ENCODE data around the gene RELCH.
A peak's percentile ranks its signal among the peaks of the same experiment; 100 is the strongest.

Gene RELCH

GRCh38 chr18:62258093-62258492, 71.0 kb downstream of the RELCH start:
- no peak for DNase-seq

- DNase-seq: peak; percentile 67
Observed at GRCh38 chr18:62258616-62259015, 71.6 kb downstream of the RELCH start.

GRCh38 chr18:62262061-62262460, 75.0 kb downstream of the RELCH start:
- no peak for DNase-seq

GRCh38 chr18:62264984-62265383, 77.9 kb downstream of the RELCH start:
- peak; percentile 89 for DNase-seq

GRCh38 chr18:62277045-62277444, 90.0 kb downstream of the RELCH start:
- no peak for DNase-seq

GRCh38 chr18:62279561-62279960, 92.5 kb downstream of the RELCH start:
- no peak for DNase-seq

- DNase-seq: no peak
Observed at GRCh38 chr18:62280058-62280457, 93.0 kb downstream of the RELCH start.

- no peak for DNase-seq
Observed at GRCh38 chr18:62280786-62281185, 93.7 kb downstream of the RELCH start.

GRCh38 chr18:62281684-62282083, 94.6 kb downstream of the RELCH start:
- DNase-seq: peak; percentile 70

GRCh38 chr18:62282188-62282629, 95.2 kb downstream of the RELCH start:
- no peak for DNase-seq

GRCh38 chr18:62284637-62285036, 97.6 kb downstream of the RELCH start:
- no peak for DNase-seq

- peak; percentile 51 for DNase-seq
Observed at GRCh38 chr18:62285281-62285680, 98.2 kb downstream of the RELCH start.

GRCh38 chr18:62287781-62288664, 101.0 kb downstream of the RELCH start:
- peak; percentile 71 for DNase-seq

GRCh38 chr18:62288665-62289008, 101.6 kb downstream of the RELCH start:
- peak; percentile 94 for DNase-seq

GRCh38 chr18:62289047-62289446, 102.0 kb downstream of the RELCH start:
- no peak for DNase-seq

- DNase-seq: peak; percentile 6
Observed at GRCh38 chr18:62294073-62294472, 107.0 kb downstream of the RELCH start.

- no peak for DNase-seq
Observed at GRCh38 chr18:62300359-62300963, 113.4 kb downstream of the RELCH start.

GRCh38 chr18:62301322-62301721, 114.3 kb downstream of the RELCH start:
- no peak for DNase-seq

- DNase-seq: no peak
Observed at GRCh38 chr18:62312851-62313250, 125.8 kb downstream of the RELCH start.

GRCh38 chr18:62318228-62319180, 131.4 kb downstream of the RELCH start:
- DNase-seq: no peak

- no peak for DNase-seq
Observed at GRCh38 chr18:62321201-62321600, 134.1 kb downstream of the RELCH start.

- DNase-seq: no peak
Observed at GRCh38 chr18:62323483-62324180, 136.6 kb downstream of the RELCH start.

All from MV-4-11 (cell line).